Hepatocyte (in vitro differentiated cells): ENCODE results near the gene ARHGAP26.

Source experiments
- EZH2 ChIP-seq: fragments of 200-600 bp; sonication (generic); IDR thresholded peaks from 2 replicates; pipeline ENCODE4 v1.6.1; 2016; ENCODE audit warnings: antibody characterized with exemption, mild to moderate bottlenecking, borderline replicate concordance
- EZH2phosphoT487 ChIP-seq: fragments of 200-600 bp; sonication (generic); IDR thresholded peaks from one replicate; pipeline ENCODE4 v1.6.1; 2018; ENCODE audit warnings: antibody characterized with exemption, mild to moderate bottlenecking, low read depth, moderate library complexity; ENCODE audit not compliant: unreplicated experiment, severe bottlenecking

GRCh38 chr5:142984011-142984410, 213.8 kb downstream of the ARHGAP26 start:
- TF ChIP-seq EZH2 (no peak), EZH2phosphoT487 (no peak)
